Measurements from ENCODE around the gene TNFAIP2. TPM values are rescaled to one million over a fixed set of nuclear protein-coding genes. Genes with fewer than 3 reads are reported as not detected.

TNFAIP2 gene
- total RNA-seq, 2 experiments from 2014 or later = not detected

- Histone ChIP-seq H3K27ac (ENCODE audit: low read depth, low read length, poor library complexity, severe bottlenecking) (no peak overlapping the region), H2AFZ (ENCODE audit: low read length) (no peak overlapping the region), H3K36me3 (ENCODE audit: insufficient read depth, low read length) (no peaks in the 10 kb centered on the region), H3K9me2 (ENCODE audit: insufficient read depth, low read length) (no peaks in the 10 kb centered on the region), H3K4me3 (ENCODE audit: low read depth, low read length, poor library complexity, severe bottlenecking) (no peak overlapping the region), H3K79me2 (ENCODE audit: insufficient read depth, low read depth, low read length) (no peaks in the 10 kb centered on the region), H3K4me2 (ENCODE audit: low read length) (no peak overlapping the region), H4K20me1 (ENCODE audit: insufficient read depth, low read length) (no peaks in the 10 kb centered on the region), H3K9me3 (ENCODE audit: low read length) (peaks cover 8% of the 10 kb centered on the region; the same call in 1 of the 2 replicates), H3K4me1 (ENCODE audit: insufficient read depth, low read length, poor library complexity, severe bottlenecking) (no peaks in the 10 kb centered on the region)
- ChIA-PET POLR2A (no interaction called here), CTCF (ENCODE audit: unreplicated experiment) (no interaction called here)
- DNase-seq (ENCODE audit: low spot score) = no peak
- no TSS peak for BruUV-seq (replicated peaks)
- TF ChIP-seq CTCF (conservative IDR thresholded peaks at IDR 0.05; ENCODE audit: low read length) = no peak
- no peak for TF ChIP-seq EZH2phosphoT487 (IDR thresholded peaks at IDR 0.05; ENCODE audit: borderline replicate concordance, low read depth, low read length)
- intact Hi-C loops (cut with micrococcal nuclease; ENCODE audit: unreplicated experiment) = no loop called here
Measured at GRCh38 chr14:103178521-103178920, 55.3 kb downstream of the TNFAIP2 start.

- Histone ChIP-seq H3K4me3 (ENCODE audit: low read depth, low read length, poor library complexity, severe bottlenecking) (no peak overlapping the region), H3K36me3 (ENCODE audit: insufficient read depth, low read length) (no peaks in the 10 kb centered on the region), H4K20me1 (ENCODE audit: insufficient read depth, low read length) (no peaks in the 10 kb centered on the region), H3K4me1 (ENCODE audit: insufficient read depth, low read length, poor library complexity, severe bottlenecking) (no peaks in the 10 kb centered on the region), H2AFZ (ENCODE audit: low read length) (no peak overlapping the region), H3K27ac (ENCODE audit: low read depth, low read length, poor library complexity, severe bottlenecking) (no peak overlapping the region), H3K9me3 (ENCODE audit: low read length) (0 out of 2 replicates have a peak, but pooled peaks cover 5% of the 10 kb centered on the region), H3K79me2 (ENCODE audit: insufficient read depth, low read depth, low read length) (no peaks in the 10 kb centered on the region), H3K9me2 (ENCODE audit: insufficient read depth, low read length) (no peaks in the 10 kb centered on the region), H3K4me2 (ENCODE audit: low read length) (no peak overlapping the region)
- TF ChIP-seq EZH2phosphoT487 (IDR thresholded peaks at IDR 0.05; ENCODE audit: borderline replicate concordance, low read depth, low read length) = no peak
- no peak for TF ChIP-seq CTCF (conservative IDR thresholded peaks at IDR 0.05; ENCODE audit: low read length)
- intact Hi-C loops (cut with micrococcal nuclease; ENCODE audit: unreplicated experiment) = no loop called here
- CTCF ChIA-PET (ENCODE audit: unreplicated experiment) = no interaction called here
- no TSS peak for BruUV-seq (replicated peaks)
- POLR2A ChIA-PET = no interaction called here
- DNase-seq (ENCODE audit: low spot score) = no peak
Measured at GRCh38 chr14:103179094-103179493, 55.8 kb downstream of the TNFAIP2 start.

GRCh38 chr14:103180331-103180730 lies 57.1 kb downstream of the TNFAIP2 start:
- Histone ChIP-seq H3K36me3 (ENCODE audit: insufficient read depth, low read length) (no peaks in the 10 kb centered on the region), H3K79me2 (ENCODE audit: insufficient read depth, low read depth, low read length) (no peaks in the 10 kb centered on the region), H3K9me2 (ENCODE audit: insufficient read depth, low read length) (no peaks in the 10 kb centered on the region), H2AFZ (ENCODE audit: low read length) (no peak overlapping the region), H3K4me1 (ENCODE audit: insufficient read depth, low read length, poor library complexity, severe bottlenecking) (no peaks in the 10 kb centered on the region), H3K9me3 (ENCODE audit: low read length) (no peaks in the 10 kb centered on the region), H4K20me1 (ENCODE audit: insufficient read depth, low read length) (no peaks in the 10 kb centered on the region), H3K4me3 (ENCODE audit: low read depth, low read length, poor library complexity, severe bottlenecking) (no peak overlapping the region), H3K4me2 (ENCODE audit: low read length) (no peak overlapping the region), H3K27ac (ENCODE audit: low read depth, low read length, poor library complexity, severe bottlenecking) (no peak overlapping the region)
- POLR2A ChIA-PET = interaction anchor here (0.7 kb wide), 1 partner anchor 70 kb away, joined by 3 read pairs; no protein-coding TSS in a partner anchor
- intact Hi-C loops (cut with micrococcal nuclease; ENCODE audit: unreplicated experiment) = loop anchor here (10.0 kb wide), 1 partner anchor 114 kb away; no protein-coding TSS in a partner anchor
- BruUV-seq (replicated peaks) = no TSS peak
- DNase-seq (ENCODE audit: low spot score) = no peak
- TF ChIP-seq CTCF (conservative IDR thresholded peaks at IDR 0.05; ENCODE audit: low read length) (no peak), EZH2phosphoT487 (IDR thresholded peaks at IDR 0.05; ENCODE audit: borderline replicate concordance, low read depth, low read length) (no peak)
- CTCF ChIA-PET (ENCODE audit: unreplicated experiment) = no interaction called here
